GM19455 (cell line): ENCODE results near the gene FPR2.
"Not testable (repeated sequence)": the region's sequence is repeated elsewhere in the genome, so short reads cannot be mapped to it uniquely, and the experiment has no call there.

Experiments used
- ATAC-seq: cut with Tn5 transposase; IDR thresholded peaks from one replicate; pipeline ENCODE4 v1.9.1; 2021; ENCODE audit not compliant: unreplicated experiment

Gene FPR2

DNA sequence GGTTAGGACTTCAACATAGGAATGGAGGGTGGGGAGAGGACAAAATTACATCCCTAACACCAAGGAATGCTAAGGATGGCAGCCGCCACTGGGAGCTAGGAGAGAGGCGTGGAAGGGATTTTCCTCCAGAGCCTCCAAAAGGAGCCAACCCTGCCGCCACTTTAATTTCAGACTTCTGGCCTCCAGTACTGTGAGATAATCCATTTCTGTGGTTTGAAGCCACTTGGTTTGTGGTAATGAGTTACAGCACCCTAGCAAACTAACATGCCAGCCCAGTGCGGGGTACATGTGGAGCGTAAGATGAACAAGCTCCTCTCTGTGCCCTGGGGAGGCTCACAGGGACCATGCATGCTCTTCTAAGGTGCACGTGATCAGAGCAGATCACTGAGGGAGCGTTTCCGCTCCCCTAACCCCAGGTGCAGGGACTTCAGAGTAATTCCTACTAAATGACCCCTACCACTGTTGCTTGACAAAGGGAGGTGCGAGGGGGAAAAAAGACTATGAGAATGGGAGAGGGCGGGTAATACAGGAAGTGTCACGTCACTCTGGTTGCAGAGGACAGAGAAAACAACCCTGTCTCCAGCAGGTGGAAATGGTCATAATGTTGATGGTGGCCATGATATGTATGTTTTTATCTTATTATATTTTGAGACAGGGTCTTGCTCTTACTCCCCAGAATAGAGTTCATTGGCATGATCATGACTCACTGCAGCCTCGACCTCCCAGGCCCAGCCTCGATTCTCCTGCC is 21.3 kb upstream of the FPR2 start:
- no peak for ATAC-seq

GRCh38 chr19:51740356-51740755 is 20.6 kb upstream of the FPR2 start:
- ATAC-seq = no peak

- no peak for ATAC-seq
Measured at GRCh38 chr19:51742789-51743188, 18.2 kb upstream of the FPR2 start.

DNA sequence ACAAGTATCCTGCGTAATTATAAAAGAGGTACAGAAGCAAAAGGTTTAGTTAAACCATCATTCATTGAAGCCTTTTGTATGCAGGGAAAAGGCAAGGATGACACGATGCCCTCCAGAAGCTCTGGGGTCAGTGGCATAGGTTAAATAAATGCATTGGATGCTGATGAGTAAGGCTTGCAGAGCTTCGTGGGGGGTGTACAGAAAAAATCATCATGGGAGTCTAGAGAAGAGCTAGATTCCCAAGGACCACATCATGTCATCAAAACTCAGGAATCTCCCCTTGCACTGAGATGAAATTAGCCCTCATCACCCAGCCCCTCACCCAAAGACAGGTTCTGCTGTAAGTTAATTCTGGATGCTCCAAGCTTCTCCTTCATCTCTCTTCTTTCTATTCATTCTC is 17.6 kb upstream of the FPR2 start:
- no peak for ATAC-seq

DNA sequence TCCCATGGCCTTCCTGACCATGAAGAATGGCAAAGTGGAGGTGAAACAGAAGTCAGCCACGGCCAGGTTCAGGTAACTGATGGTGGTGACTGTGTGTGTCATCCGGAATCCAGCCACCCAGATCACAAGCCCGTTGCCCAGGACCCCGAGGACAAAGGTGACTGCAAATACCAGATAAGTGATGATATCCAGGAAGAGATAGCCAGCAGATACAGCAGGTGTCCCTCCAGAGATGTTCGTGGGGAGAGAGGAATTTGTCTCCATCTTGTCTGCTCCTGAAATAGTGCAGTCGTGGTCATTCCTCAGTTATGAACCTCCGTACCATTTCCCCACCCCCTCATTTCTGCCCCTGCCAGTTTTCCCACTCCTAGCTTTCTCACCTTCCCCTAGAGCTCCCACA is 14.2 kb upstream of the FPR2 start:
- ATAC-seq = no peak

DNA sequence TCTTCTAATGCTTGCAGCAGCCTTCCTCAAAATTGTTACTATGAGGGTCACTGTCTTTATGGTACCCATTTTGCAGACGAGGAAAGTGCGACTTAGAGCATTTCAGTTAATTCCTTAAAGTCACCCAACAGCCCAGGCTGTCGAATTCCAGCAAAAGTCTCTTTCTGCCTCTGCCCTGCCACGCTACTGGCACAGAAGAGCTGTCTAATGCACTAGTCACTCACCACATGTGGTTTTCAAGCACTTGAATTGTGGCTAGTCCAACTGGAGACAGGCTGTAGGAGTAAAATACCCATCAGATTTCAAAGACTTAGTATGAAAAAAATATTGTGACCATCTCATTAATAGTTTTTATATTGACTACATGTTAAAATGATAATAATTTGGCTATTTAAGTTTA is 11.0 kb upstream of the FPR2 start:
- no peak for ATAC-seq

DNA sequence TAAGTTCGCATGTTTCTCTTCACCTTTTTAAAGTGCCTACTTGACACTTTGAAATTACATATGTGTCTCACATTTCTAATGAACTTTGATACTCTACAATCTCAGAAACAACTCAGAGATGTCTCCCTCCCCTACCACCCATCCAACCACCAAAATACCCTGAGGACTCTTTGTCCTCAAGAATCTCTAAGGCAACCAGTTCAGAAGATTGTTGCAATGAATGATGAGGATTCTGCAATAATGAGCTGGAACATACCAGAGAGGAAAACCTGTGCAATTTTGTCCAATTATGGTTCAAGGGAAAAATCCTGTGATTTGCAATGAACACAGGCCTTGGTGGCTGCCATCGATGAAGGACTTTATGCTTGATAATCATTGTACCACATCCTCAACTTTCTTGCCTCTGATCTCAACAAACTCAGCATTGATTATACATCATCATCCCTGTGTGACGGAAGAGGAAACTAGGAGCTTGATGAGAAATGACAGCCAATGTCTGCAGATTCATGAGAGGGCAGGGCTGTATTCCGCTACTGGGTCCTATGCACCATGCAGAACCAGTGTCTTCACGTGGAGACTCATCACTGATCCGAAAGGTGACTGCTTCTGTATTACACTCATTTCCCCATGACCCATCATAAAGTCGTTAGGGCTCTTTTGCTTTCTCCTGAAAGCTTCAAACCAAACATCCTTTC is 10.4 kb upstream of the FPR2 start:
- no peak for ATAC-seq

GRCh38 chr19:51751655-51752054 is 9.3 kb upstream of the FPR2 start, which contains the start of gene FPR1:
FPR1 (minus strand) TSS chr19:51751878; CDS start chr19:51746994, 4,884 bp downstream.
- no peak for ATAC-seq

GRCh38 chr19:51754109-51754508 is 6.9 kb upstream of the FPR2 start:
- no peak for ATAC-seq

- no peak for ATAC-seq
Measured at GRCh38 chr19:51754770-51755169, 6.2 kb upstream of the FPR2 start.

GRCh38 chr19:51755571-51755970 is 5.4 kb upstream of the FPR2 start:
- ATAC-seq = no peak

- ATAC-seq = no peak
Measured at GRCh38 chr19:51761696-51762095, 716 bp downstream of the FPR2 start.

GRCh38 chr19:51765086-51765485 is 4.1 kb downstream of the FPR2 start:
- ATAC-seq = no peak

- no peak for ATAC-seq
Measured at GRCh38 chr19:51766461-51766860, 5.5 kb downstream of the FPR2 start.

DNA sequence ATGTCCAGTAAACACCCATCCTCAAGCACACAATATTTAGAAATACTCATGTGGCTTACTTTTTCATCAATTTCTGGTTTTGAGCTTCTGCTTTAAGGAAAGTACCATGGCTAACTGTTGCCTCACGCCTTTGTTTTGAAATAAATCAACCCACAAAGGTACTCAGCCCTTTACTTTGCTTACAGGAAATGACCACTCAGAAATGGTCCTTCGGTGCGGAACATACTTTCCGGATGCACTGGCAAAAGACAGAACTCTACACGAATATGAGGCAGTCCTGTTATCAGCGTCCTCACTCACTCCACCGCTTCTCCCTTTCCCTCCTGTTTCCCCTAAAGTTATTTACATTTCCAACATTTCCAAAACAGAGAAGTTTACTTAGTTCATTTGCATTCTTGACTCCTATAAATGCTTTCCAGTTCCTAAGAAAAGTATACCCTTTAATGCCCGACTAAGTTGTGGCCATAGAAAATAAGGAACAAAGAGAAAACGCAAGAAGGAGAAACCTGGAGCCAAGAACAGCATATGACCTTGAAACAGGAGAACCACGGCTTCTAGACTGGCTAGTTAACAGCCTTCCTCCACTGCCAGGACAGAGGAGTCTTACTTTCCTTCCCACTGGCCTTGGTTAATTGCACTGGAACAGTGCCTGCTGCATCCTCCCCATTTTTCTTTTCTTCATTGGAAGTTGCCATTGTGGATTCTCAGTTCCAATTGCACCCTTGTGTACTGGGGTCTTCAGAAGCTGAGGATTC is 10.6 kb downstream of the FPR2 start:
- ATAC-seq = no peak

DNA sequence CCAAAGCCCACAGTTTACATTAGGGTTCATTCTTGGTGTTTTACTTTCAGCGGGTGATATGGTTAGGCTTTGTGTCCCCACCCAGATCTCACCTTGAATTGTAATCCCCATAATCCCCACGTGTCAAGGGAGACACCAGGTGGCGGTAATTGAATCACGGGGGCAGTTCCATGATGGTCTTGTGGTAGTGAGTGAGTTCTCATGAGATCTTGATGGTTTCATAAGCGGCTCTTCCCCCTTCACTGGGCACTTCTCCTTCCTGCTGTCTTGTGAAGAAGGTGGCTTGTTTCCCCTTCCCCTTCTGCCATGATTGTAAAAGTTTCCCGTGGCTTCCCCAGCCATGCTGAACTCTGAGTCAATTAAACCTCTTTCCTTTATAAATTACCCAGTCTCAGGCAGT is 12.0 kb downstream of the FPR2 start:
- no peak for ATAC-seq

- not testable (repeated sequence) for ATAC-seq
Measured at GRCh38 chr19:51776561-51776960, 15.6 kb downstream of the FPR2 start.

DNA sequence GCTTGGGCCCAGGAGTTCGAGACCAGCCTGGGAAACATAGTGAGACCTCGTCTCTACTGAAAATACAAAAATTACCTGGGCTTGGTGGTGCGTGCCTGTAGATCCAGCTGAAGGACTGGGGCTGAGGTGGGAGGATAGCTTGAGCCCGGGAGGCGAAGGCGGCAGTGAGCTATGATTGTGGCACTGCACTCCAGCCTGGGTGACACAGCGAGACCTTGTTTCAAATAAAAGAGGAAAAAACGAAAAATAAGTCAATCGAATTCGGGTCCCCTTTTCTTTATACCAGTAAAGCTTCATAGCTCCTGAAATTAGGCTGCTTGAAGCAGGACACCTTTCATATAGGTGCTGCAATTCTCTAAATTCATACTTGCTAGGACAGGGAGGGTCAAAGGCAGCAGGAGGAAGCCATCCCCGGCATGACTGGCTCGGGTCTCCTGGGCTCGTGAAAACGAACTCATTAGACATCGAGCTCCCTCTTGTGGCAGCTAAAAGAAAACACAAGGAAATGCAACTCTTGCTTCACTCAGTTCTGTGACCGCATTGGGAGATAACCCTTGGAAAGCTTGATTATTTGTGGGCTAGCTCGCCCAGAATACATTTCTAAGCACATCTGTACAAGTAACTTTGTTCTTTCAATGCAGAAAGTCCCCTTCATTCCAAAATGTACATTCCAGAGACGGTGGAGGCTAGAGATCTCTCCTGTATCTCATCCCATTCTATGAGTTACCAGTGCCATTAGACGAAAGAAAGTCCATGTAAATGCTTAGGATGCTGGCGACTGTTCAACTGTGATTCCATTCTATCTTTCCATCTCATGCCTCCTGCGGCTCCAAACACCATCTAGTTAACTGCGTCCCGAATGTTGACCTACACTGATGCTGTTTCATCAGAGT is 16.8 kb downstream of the FPR2 start:
- no peak for ATAC-seq

- no peak for ATAC-seq
Measured at GRCh38 chr19:51779181-51779580, 18.2 kb downstream of the FPR2 start.

DNA sequence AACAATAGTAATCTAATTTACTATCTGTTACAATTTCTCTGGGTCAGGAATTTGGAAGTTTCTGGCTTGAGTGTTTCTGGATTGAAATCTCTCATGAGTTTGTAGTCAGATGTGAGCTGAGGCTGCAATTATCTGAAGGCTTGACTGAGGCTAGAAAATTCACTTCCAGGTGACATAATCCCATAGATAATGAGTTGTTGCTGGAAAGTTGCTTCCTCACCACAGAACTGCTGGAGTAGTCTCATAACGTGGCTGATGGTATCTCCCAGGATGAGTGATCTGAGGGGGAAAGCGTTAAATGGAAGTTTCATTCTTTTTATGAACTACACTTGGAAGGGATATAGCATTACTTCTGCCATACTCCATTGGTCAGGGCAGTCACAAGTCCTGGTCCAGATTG is 18.7 kb downstream of the FPR2 start:
- no peak for ATAC-seq

- no peak for ATAC-seq
Measured at GRCh38 chr19:51780270-51780669, 19.3 kb downstream of the FPR2 start.
